Measurements from ENCODE around the gene AAGAB.
A peak's percentile ranks its signal among the peaks of the same experiment; 100 is the strongest.
"Not testable (repeated sequence)": the region's sequence is repeated elsewhere in the genome, so short reads cannot be mapped to it uniquely, and the experiment has no call there.

AAGAB gene

GRCh38 chr15:67170143-67170925 lies 84.1 kb downstream of the AAGAB start:
- DNase-seq: no peak

- DNase-seq: no peak
Observed at GRCh38 chr15:67168694-67169093, 85.8 kb downstream of the AAGAB start.

DNA sequence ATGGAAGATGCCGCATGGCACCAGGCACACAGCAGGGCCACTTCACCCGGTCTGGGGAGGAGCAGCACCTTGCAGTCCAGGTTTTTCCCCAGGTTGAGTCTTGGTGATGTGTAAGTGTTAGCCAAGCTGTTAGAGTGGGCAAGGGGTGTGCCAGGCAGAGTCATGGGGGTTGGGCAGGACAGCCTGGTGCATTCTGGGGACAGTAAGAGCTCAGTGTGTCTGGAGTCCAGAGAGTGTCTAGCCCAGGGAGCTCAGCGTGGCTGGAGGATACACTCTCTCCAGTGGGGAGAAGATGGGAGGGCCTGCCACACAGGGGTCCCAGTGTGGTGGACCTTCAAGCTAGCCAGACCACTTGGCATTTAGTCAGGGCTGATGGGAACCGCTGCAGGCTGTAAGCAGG lies 87.4 kb downstream of the AAGAB start:
- DNase-seq: no peak

GRCh38 chr15:67166280-67167009 lies 88.0 kb downstream of the AAGAB start:
- no peak for DNase-seq

GRCh38 chr15:67165254-67166253 lies 88.9 kb downstream of the AAGAB start:
- no peak for DNase-seq

- DNase-seq: no peak
Observed at GRCh38 chr15:67164811-67165253, 89.6 kb downstream of the AAGAB start.

DNA sequence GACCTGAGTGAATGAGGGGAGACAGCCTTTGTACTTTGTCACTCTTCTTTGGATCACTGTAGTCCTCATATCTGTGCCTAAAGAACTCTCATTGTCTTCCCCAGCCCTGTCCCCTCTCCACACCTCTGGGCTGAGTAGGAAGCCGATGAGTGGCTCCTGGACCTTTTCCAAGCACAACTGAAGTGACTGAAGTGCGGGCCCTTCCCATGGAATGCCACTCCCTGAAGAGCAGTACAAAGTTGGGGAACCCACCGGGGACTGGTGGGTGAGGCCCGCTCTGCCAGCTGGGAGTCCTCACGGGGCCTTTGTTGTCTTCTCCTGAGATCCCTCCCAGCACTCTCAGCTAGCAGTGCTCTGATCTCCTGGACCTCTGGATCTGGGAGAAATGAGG lies 90.1 kb downstream of the AAGAB start:
- DNase-seq: no peak

DNA sequence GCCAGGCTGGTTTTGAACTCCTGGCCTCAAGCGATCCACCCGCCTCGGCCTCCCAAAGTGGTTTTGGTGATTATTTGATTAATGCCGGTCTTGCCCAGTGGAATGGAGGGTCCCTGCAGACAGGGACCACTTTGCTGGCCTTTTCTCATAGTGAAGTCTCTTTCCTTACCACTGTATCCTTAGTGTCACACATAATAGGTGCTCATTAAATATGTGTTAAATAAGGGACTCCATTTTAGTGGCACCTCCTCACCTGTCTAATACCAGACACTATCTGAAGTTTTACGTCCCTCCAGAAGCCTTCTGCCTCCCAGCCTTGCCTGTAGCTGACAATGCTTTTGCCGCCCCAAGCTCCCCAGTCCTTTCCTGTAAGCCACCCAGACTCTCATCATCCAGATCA lies 91.3 kb downstream of the AAGAB start:
- no peak for DNase-seq

DNA sequence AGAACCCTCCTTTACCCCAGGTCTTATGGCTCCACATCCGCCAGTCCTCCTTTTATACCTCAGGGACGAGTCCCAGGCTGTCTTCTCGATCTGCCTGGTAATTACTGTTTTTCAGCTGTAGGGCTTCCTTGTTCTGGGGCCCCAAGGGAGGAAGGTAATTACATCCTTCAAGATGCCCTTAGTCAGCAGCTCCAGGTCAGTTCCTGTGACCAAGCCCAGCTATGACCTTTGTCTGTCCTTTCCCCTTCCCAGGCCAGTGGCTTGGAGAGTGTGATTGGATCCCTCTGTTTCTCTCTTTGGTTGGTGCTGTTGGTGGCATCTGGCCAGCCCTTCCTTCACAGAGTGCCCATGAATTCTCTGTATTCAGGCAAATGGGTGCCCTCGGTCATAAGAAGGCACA lies 92.6 kb downstream of the AAGAB start:
- no peak for DNase-seq

DNA sequence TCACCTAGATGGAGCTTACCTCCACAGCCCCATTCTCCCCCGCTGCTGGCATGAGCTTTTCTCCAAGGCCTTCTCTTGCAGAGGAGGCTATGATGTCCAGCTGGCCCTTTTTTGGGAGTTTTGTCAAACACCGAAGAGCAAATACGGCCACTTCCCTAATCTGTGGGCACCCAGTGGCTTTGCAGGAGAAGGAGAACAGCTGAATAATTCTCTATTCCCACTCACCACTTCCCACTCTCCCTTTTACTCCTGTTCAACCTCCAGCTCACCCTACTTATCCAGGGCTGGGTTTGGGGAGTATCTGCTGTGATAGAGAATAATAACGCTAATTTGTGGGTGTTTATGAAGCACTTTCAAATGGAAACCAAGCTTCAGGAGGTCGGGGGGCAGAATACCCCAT lies 93.0 kb downstream of the AAGAB start:
- DNase-seq: no peak

DNA sequence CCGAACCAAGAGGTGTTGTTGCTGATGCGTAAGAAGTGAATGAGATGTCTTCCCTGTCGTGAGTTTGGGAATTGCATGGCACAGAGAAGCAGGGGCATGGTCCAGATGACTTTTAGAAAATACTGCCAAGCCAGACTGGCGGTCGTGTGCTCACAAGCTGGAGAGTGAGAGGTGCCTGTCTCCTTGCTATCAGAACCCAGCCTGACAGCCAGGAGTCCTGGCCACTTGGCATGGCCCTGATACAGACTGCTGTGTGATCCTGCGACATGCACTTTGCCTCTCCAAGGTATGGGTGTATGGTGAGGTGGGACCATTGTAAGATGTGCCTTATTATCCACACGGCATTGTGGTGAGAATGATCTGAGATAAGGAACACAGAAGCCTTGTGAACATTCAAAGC lies 96.1 kb downstream of the AAGAB start:
- DNase-seq: no peak

GRCh38 chr15:67157521-67158252 lies 96.8 kb downstream of the AAGAB start:
- DNase-seq: peak; percentile 61

DNA sequence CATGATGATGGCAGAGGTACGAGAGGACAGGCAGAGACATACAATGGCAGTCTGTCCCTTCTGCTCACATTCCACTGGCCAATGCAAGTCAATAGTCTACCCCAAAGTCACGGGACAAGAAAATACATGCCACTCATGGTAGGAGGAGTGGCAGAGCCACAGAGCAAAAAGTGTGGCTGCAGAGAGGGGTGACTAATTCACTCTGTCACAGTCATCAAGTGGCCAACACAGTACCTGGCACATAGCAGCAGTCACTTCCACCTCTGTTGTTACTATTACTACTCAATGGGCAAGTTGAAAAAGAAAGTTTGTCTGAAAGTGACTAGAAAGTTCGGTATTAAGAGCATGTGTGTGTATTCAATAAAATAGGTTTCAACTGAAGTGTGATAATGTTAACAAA lies 97.6 kb downstream of the AAGAB start:
- no peak for DNase-seq

GRCh38 chr15:67156426-67156825 lies 98.0 kb downstream of the AAGAB start:
- no peak for DNase-seq

GRCh38 chr15:67154249-67154648 lies 100.2 kb downstream of the AAGAB start:
- DNase-seq: no peak

- DNase-seq: not testable (repeated sequence)
Observed at GRCh38 chr15:67153044-67153443, 101.4 kb downstream of the AAGAB start.

DNA sequence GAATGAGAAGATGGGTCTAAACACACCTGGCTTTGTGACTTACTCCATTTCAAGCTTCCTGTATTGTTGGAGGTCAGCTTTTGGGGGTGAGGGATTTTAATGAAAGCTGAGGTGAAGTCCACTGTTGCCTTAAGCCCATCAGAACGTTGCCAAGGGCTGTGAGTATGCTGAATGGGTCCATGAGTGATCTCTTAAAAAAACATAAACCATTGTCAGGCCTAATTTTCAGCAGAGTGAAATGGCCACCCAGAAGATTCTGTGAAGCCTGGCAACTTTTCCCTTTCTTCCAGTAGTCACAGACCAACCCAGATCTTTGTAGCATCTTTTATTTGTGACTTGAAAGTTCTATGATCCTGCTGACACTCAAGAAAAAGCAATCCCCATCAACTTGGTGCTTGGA lies 102.0 kb downstream of the AAGAB start:
- DNase-seq: no peak

All from femur (tissue), 1 donor.